HepG2 (cell line): Measurements from ENCODE around the gene TM4SF5. TPM values are rescaled to one million over a fixed set of nuclear protein-coding genes. Genes with fewer than 3 reads are reported as not detected.

Experiments used
- ARID2 ChIP-seq: sonication (generic); formaldehyde crosslinking; IDR thresholded peaks from 2 replicates; pipeline ENCODE4 v1.8.1; 2022; ENCODE audit warnings: mild to moderate bottlenecking, missing genetic modification reagents, borderline replicate concordance
- EP300 ChIP-seq, 3 experiments: sonication (generic) in 1 of 3; formaldehyde crosslinking in 1 of 3; IDR thresholded peaks; 2 replicates each; pipeline versions ENCODE4 v1.5.1 to v1.6.1; 2011 to 2020; ENCODE audit warnings: low read depth in 2 of 3, low read length in 2 of 3, borderline replicate concordance in 1 of 3, improper control_type of control experiment in 1 of 3, mild to moderate bottlenecking in 1 of 3, missing genetic modification reagents in 1 of 3, moderate library complexity in 1 of 3
- HDAC2 ChIP-seq: sonication (generic); formaldehyde crosslinking; IDR thresholded peaks from 2 replicates; pipeline ENCODE4 v1.4.0; 2020; ENCODE audit warnings: missing genetic modification reagents
- HMG20A ChIP-seq: IDR thresholded peaks from 2 replicates; pipeline ENCODE4 v1.6.1; 2016; ENCODE audit warnings: borderline replicate concordance
- HOXA5 ChIP-seq: sonication (generic); formaldehyde crosslinking; IDR thresholded peaks from 2 replicates; pipeline ENCODE4 v1.4.0; 2020; ENCODE audit warnings: missing genetic modification reagents
- KLF16 ChIP-seq, 2 experiments: sonication (generic) in 1 of 2; formaldehyde crosslinking in 1 of 2; IDR thresholded peaks; 2 replicates each; pipeline versions ENCODE4 v1.6.1 to v1.8.0; 2016 to 2023; ENCODE audit warnings: missing genetic modification reagents in 2 of 2, missing compliant biosample characterization in 1 of 2
- MIXL1 ChIP-seq: IDR thresholded peaks from 2 replicates; pipeline ENCODE4 v1.6.1; 2016
- NFKBIZ ChIP-seq: IDR thresholded peaks from 2 replicates; pipeline ENCODE4 v1.6.1; 2018; ENCODE audit warnings: missing genetic modification reagents, missing compliant biosample characterization
- NFYC ChIP-seq: IDR thresholded peaks from 2 replicates; pipeline ENCODE4 v1.6.1; 2016; ENCODE audit warnings: missing genetic modification reagents, missing compliant biosample characterization
- NR2C2 ChIP-seq: sonication (generic); formaldehyde crosslinking; IDR thresholded peaks from 2 replicates; pipeline ENCODE4 v1.4.0; 2020; ENCODE audit warnings: missing genetic modification reagents, mild to moderate bottlenecking, moderate library complexity, borderline replicate concordance
- NR2F6 ChIP-seq, 2 experiments: IDR thresholded peaks; 2 replicates each; pipeline ENCODE4 v1.6.1; 2016; ENCODE audit warnings: antibody characterized with exemption in 1 of 2, mild to moderate bottlenecking in 1 of 2
- RBM22 ChIP-seq: fragments of 200-400 bp; formaldehyde crosslinking; optimal IDR thresholded peaks from 2 replicates; pipeline ENCODE3; 2017; ENCODE audit warnings: mild to moderate bottlenecking, low read length, moderate library complexity
- REPIN1 ChIP-seq: sonication (generic); formaldehyde crosslinking; IDR thresholded peaks from 2 replicates; pipeline ENCODE4 v1.8.0; 2022; ENCODE audit warnings: missing genetic modification reagents, low read depth, mild to moderate bottlenecking, borderline replicate concordance
- SATB2 ChIP-seq: sonication (generic); formaldehyde crosslinking; IDR thresholded peaks from 2 replicates; pipeline ENCODE4 v1.5.0; 2020; ENCODE audit warnings: missing genetic modification reagents
- SOX13 ChIP-seq, 3 experiments: fragments of 450-650 bp in 1 of 3; sonication (generic) in 1 of 3; formaldehyde crosslinking in 1 of 3; IDR thresholded peaks in 2 of 3; conservative IDR thresholded peaks in 1 of 3; 2 replicates each; pipeline versions ENCODE4 v1.5.0 to v1.6.1; 2016 to 2020; ENCODE audit warnings: antibody characterized with exemption in 1 of 3, mild to moderate bottlenecking in 1 of 3, missing compliant biosample characterization in 1 of 3, missing genetic modification reagents in 1 of 3, moderate library complexity in 1 of 3
- TIGD3 ChIP-seq: sonication (generic); formaldehyde crosslinking; IDR thresholded peaks from 2 replicates; pipeline ENCODE4 v1.5.1; 2020; ENCODE audit warnings: mild to moderate bottlenecking, missing genetic modification reagents, borderline replicate concordance
- ZBTB46 ChIP-seq: sonication (generic); formaldehyde crosslinking; IDR thresholded peaks from 2 replicates; pipeline ENCODE4 v1.4.0; 2020; ENCODE audit warnings: mild to moderate bottlenecking, missing genetic modification reagents, borderline replicate concordance
- ZFX ChIP-seq: sonication (generic); formaldehyde crosslinking; IDR thresholded peaks from 2 replicates; pipeline ENCODE4 v1.4.0; 2020; ENCODE audit warnings: mild to moderate bottlenecking, low read depth, missing genetic modification reagents, moderate library complexity
- ZKSCAN5 ChIP-seq: sonication (generic); formaldehyde crosslinking; IDR thresholded peaks from 2 replicates; pipeline ENCODE4 v1.5.1; 2020; ENCODE audit warnings: mild to moderate bottlenecking, missing genetic modification reagents
- ZNF282 ChIP-seq: fragments of 450-650 bp; IDR thresholded peaks from 2 replicates; pipeline ENCODE4 v1.6.1; 2018; ENCODE audit not compliant: partially characterized antibody
- ZNF619 ChIP-seq: sonication (generic); formaldehyde crosslinking; IDR thresholded peaks from 2 replicates; pipeline ENCODE4 v1.4.0; 2020; ENCODE audit warnings: mild to moderate bottlenecking, missing genetic modification reagents
- ZNF746 ChIP-seq: sonication (generic); formaldehyde crosslinking; IDR thresholded peaks from 2 replicates; pipeline ENCODE4 v1.8.0; 2022; ENCODE audit warnings: mild to moderate bottlenecking, missing genetic modification reagents
- ZNF772 ChIP-seq: sonication (generic); formaldehyde crosslinking; IDR thresholded peaks from 2 replicates; pipeline ENCODE4 v1.5.0; 2020; ENCODE audit warnings: mild to moderate bottlenecking, missing genetic modification reagents
- polyA plus RNA-seq, 8 experiments: library from polyadenylated mRNA; depleted of rRNA in 3 of 8; stranded (reverse) in 7 of 8; unstranded in 1 of 8; fragments of >200 nt; fragmentation: Illumina TruSeq in 4 of 8; extraction: Trizol in 4 of 8; gene quantifications; 2 replicates each; pipeline versions ENCODE4 v1.2.1 to v1.2.3, GENCODE V29; 2011 to 2016; ENCODE audit warnings: low read depth in 4 of 8, missing spikeins in 1 of 8, mixed read lengths in 1 of 8; ENCODE audit not compliant: insufficient read depth in 1 of 8
- total RNA-seq, 5 experiments: library from RNA; depleted of rRNA; stranded (reverse); fragments of >200 nt; fragmentation: Illumina TruSeq; extraction: Trizol; gene quantifications; 2 replicates each; pipeline ENCODE4 v1.2.3, GENCODE V29; 2016; ENCODE audit warnings: low read depth in 1 of 5
- TF ChIP-seq, protein P1 (sequence below): sonication (generic); formaldehyde crosslinking; IDR thresholded peaks from 2 replicates; pipeline ENCODE4 v1.4.0; 2020; ENCODE audit warnings: missing genetic modification reagents
- TF ChIP-seq, protein P2 (sequence below): sonication (generic); formaldehyde crosslinking; IDR thresholded peaks from 2 replicates; pipeline ENCODE4 v1.4.0; 2020; ENCODE audit warnings: mild to moderate bottlenecking, missing genetic modification reagents

Gene TM4SF5
- total and polyA plus RNA-seq, 2 of the 13 experiments (the other 11 are each of a cell fraction or from before 2014, with no cell fraction given): 30.1 to 126 TPM

- TF ChIP-seq ZBTB46 (CRISPR knock-in tag) (peak; percentile 35; the same call in 1 of the 2 replicates), NR2C2 (CRISPR knock-in tag) (peak; percentile 87), NFKBIZ (CRISPR knock-in tag) (peak; percentile 59), SOX13 (IDR thresholded peaks at IDR 0.05) (peak; percentile 65; the same call in 1 of the 2 replicates), SOX13 (CRISPR knock-in tag; conservative IDR thresholded peaks at IDR 0.05 in 1 of 2, IDR thresholded peaks at IDR 0.05 in 1 of 2) (peak in 1 of 2 experiments; percentile 85; a peak in 2 of 4 replicates), ZNF619 (CRISPR knock-in tag) (no peak), TIGD3 (CRISPR knock-in tag) (no peak), NR2F6 (IDR thresholded peaks at IDR 0.05) (peak; percentile 92), NR2F6 (CRISPR knock-in tag; IDR thresholded peaks at IDR 0.05) (peak; percentile 92), REPIN1 (CRISPR knock-in tag) (peak; percentile 63; the same call in 1 of the 2 replicates), ZKSCAN5 (CRISPR knock-in tag) (no peak), EP300 (IDR thresholded peaks at IDR 0.05; ENCODE audit: low read depth in 2 of 2, low read length in 2 of 2) (peak; percentile 91 to 93), EP300 (CRISPR knock-in tag; IDR thresholded peaks at IDR 0.05; ENCODE audit: borderline replicate concordance) (peak; percentile 96), KLF16 (CRISPR knock-in tag; IDR thresholded peaks at IDR 0.05) (peak in 1 of 2 experiments; percentile 38; a peak in 1 of 4 replicates), ZNF746 (CRISPR knock-in tag) (0 out of 2 replicates have a peak, but pooled peaks have one; percentile 38), HOXA5 (CRISPR knock-in tag) (peak; percentile 80; the same call in 1 of the 2 replicates), HMG20A (CRISPR knock-in tag) (peak; percentile 77; the same call in 1 of the 2 replicates), ARID2 (peak; percentile 44; the same call in 1 of the 2 replicates), RBM22 (no peak), HDAC2 (CRISPR knock-in tag) (peak; percentile 91), ZNF772 (peak; percentile 66; the same call in 1 of the 2 replicates), NFYC (CRISPR knock-in tag) (peak; percentile 70), ZNF282 (no peak), SATB2 (CRISPR knock-in tag) (no peak), MIXL1 (peak; percentile 95), ZFX (CRISPR knock-in tag) (peak; percentile 47; the same call in 1 of the 2 replicates)
- TF ChIP-seq, protein P1, sequence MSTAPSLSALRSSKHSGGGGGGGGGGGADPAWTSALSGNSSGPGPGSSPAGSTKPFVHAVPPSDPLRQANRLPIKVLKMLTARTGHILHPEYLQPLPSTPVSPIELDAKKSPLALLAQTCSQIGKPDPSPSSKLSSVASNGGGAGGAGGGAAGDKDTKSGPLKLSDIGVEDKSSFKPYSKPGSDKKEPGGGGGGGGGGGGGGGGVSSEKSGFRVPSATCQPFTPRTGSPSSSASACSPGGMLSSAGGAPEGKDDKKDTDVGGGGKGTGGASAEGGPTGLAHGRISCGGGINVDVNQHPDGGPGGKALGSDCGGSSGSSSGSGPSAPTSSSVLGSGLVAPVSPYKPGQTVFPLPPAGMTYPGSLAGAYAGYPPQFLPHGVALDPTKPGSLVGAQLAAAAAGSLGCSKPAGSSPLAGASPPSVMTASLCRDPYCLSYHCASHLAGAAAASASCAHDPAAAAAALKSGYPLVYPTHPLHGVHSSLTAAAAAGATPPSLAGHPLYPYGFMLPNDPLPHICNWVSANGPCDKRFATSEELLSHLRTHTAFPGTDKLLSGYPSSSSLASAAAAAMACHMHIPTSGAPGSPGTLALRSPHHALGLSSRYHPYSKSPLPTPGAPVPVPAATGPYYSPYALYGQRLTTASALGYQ (CRISPR knock-in tag): peak; percentile 78; the same call in 1 of the 2 replicates
- TF ChIP-seq, protein P2, sequence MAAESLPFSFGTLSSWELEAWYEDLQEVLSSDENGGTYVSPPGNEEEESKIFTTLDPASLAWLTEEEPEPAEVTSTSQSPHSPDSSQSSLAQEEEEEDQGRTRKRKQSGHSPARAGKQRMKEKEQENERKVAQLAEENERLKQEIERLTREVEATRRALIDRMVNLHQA (CRISPR knock-in tag): no peak
Observed at GRCh38 chr17:4759776-4760236, 11.9 kb upstream of the TM4SF5 start (continued).
